ENCODE data around the gene SPHKAP.
"Not testable (repeated sequence)": the region's sequence is repeated elsewhere in the genome, so short reads cannot be mapped to it uniquely, and the experiment has no call there.

DNA sequence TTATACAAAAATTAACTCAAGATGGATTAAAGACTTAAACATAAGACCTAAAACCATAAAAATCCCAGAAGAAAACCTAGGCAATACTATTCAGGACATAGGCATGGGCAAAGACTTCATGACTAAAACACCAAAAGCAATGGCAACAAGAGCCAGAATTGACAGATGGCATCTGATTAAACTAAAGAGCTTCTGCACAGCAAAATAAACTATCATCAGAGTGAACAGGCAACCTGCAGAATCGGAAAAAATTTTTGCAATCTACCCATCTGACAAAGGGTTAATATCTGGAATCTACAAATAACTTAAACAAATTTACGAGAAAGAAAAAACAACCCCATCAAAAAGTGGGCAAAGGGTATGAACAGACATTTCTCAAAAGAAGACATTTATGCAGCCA lies 37.1 kb upstream of the SPHKAP start:
- TF ChIP-seq, protein P1, sequence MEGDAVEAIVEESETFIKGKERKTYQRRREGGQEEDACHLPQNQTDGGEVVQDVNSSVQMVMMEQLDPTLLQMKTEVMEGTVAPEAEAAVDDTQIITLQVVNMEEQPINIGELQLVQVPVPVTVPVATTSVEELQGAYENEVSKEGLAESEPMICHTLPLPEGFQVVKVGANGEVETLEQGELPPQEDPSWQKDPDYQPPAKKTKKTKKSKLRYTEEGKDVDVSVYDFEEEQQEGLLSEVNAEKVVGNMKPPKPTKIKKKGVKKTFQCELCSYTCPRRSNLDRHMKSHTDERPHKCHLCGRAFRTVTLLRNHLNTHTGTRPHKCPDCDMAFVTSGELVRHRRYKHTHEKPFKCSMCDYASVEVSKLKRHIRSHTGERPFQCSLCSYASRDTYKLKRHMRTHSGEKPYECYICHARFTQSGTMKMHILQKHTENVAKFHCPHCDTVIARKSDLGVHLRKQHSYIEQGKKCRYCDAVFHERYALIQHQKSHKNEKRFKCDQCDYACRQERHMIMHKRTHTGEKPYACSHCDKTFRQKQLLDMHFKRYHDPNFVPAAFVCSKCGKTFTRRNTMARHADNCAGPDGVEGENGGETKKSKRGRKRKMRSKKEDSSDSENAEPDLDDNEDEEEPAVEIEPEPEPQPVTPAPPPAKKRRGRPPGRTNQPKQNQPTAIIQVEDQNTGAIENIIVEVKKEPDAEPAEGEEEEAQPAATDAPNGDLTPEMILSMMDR (IDR thresholded peaks at IDR 0.05 in 4 of 5, conservative IDR thresholded peaks at IDR 0.05 in 1 of 5): not testable (repeated sequence)
- not testable (repeated sequence) for TF ChIP-seq POLR2A (IDR thresholded peaks at IDR 0.05)

Data from gastrocnemius medialis (tissue), 4 donors.